Calu3 (cell line): ENCODE data around the gene COX20. TPM values are rescaled to one million over a fixed set of nuclear protein-coding genes. Genes with fewer than 3 reads are reported as not detected.

Experiments
- BruUV-seq: library from RNA; stranded (reverse); fragments of 400-500 nt; replicated peaks from 2 replicates; lab custom pipeline; 2021; lab: Mats Ljungman, UMichigan
- CTCF ChIA-PET: fragments of 300-600 bp; sonication (Branson Sonifier 250); formaldehyde crosslinking; loops from one replicate; lab custom pipeline; 2022; ENCODE audit warnings: antibody characterized with exemption; lab: Charles Lee
- DNase-seq: peaks from one replicate; pipeline ENCODE4 v3.0.0; 2022
- H3K27ac Mint-ChIP-seq: one replicate; pipeline ENCODE4 v1.8.0; 2022; ENCODE audit warnings: mixed read lengths; ENCODE audit not compliant: unreplicated experiment
- H3K27me3 Mint-ChIP-seq: one replicate; pipeline ENCODE4 v1.8.0; 2022; ENCODE audit warnings: mixed read lengths; ENCODE audit not compliant: unreplicated experiment
- H3K36me3 Mint-ChIP-seq: one replicate; pipeline ENCODE4 v1.8.0; 2022; ENCODE audit warnings: mild to moderate bottlenecking, moderate library complexity, mixed read lengths; ENCODE audit not compliant: insufficient read depth, unreplicated experiment
- H3K4me1 Mint-ChIP-seq: one replicate; pipeline ENCODE4 v1.8.0; 2022; ENCODE audit warnings: mild to moderate bottlenecking, low read depth, mixed read lengths; ENCODE audit not compliant: unreplicated experiment
- H3K4me3 Mint-ChIP-seq: one replicate; pipeline ENCODE4 v1.8.0; 2022; ENCODE audit warnings: mild to moderate bottlenecking, low read depth, moderate library complexity, mixed read lengths; ENCODE audit not compliant: unreplicated experiment
- H3K9me3 Mint-ChIP-seq: one replicate; pipeline ENCODE4 v1.8.0; 2022; ENCODE audit warnings: low read depth, mixed read lengths; ENCODE audit not compliant: unreplicated experiment
- CTCF ChIP-seq: fragments of 200-600 bp; IDR thresholded peaks from one replicate; pipeline ENCODE4 v1.8.0; 2022; ENCODE audit warnings: antibody characterized with exemption; ENCODE audit not compliant: unreplicated experiment
- intact Hi-C: fragments of 100-400 bp; cut with micrococcal nuclease; formaldehyde crosslinking; loops from one replicate; pipeline ENCODE4 v1.10.0; 2022; ENCODE audit not compliant: unreplicated experiment
- total RNA-seq: library from RNA; stranded (reverse); gene quantifications from 2 replicates; pipeline ENCODE4 v1.2.3, GENCODE V29; 2022

The COX20 gene
- total RNA-seq, 1 experiment from 2014 or later: 32.8 TPM

GRCh38 chr1:244850099-244850852 lies 14.8 kb downstream of the COX20 start:
- no peak overlapping the region for H3K4me3 Mint-ChIP-seq
- no peak for DNase-seq
- TF ChIP-seq CTCF: no peak
- intact Hi-C loops: no loop called here
- no TSS peak for BruUV-seq
- peak overlapping the region; percentile 66 for H3K27ac Mint-ChIP-seq
- H3K27me3 Mint-ChIP-seq: no peaks in the 10 kb centered on the region
- CTCF ChIA-PET: interaction anchor here (1.0 to 1.1 kb wide), 2 partner anchors 9 to 11 kb away, joined by 3 to 10 read pairs; no protein-coding TSS in a partner anchor
- peaks cover 94% of the 10 kb centered on the region for H3K36me3 Mint-ChIP-seq
- H3K9me3 Mint-ChIP-seq: no peaks in the 10 kb centered on the region
- H3K4me1 Mint-ChIP-seq: peaks cover 21% of the 10 kb centered on the region

GRCh38 chr1:244850896-244851295 lies 15.4 kb downstream of the COX20 start:
- no peak for TF ChIP-seq CTCF
- peaks cover 94% of the 10 kb centered on the region for H3K36me3 Mint-ChIP-seq
- no peaks in the 10 kb centered on the region for H3K27me3 Mint-ChIP-seq
- no peak overlapping the region for H3K27ac Mint-ChIP-seq
- intact Hi-C loops: no loop called here
- no TSS peak for BruUV-seq
- CTCF ChIA-PET: no interaction called here
- no peaks in the 10 kb centered on the region for H3K9me3 Mint-ChIP-seq
- H3K4me1 Mint-ChIP-seq: peaks cover 28% of the 10 kb centered on the region
- no peak for DNase-seq
- H3K4me3 Mint-ChIP-seq: no peak overlapping the region

DNA sequence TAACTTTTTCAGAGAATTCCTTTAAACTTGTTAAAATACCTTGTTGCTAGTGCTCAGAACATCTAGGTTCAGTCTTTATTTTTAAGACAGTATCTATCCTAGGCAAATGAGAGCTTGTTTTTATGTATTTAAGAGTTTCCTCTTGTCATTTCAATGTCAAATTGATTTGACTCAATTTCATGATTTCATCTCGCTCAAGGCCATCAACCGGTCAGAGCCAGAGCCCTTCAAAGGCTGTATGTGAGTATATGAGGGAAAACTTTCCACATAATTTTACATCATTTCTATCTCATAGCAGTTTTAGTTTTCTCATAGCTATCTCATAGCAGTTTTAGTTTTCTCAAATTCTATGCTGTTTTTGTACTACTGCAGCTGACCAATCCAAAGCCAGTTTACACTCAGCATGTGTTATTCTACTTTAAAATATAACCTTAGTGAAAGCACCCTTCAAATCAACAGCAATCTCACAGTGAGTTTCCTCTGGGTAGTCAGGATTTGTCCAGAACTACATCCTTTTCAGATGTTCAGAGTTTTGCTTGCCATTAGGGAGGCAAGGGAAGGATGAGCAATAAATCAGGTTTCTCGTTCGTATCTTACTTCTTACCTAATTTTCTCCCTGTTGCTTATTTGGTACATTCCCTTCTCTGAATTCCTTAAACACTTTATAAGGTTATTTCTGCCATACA lies 16.2 kb downstream of the COX20 start:
- BruUV-seq: no TSS peak
- no peak overlapping the region for H3K4me3 Mint-ChIP-seq
- no peak for DNase-seq
- intact Hi-C loops: no loop called here
- H3K27ac Mint-ChIP-seq: no peak overlapping the region
- H3K4me1 Mint-ChIP-seq: peaks cover 36% of the 10 kb centered on the region
- H3K36me3 Mint-ChIP-seq: peaks cover 94% of the 10 kb centered on the region
- no peaks in the 10 kb centered on the region for H3K9me3 Mint-ChIP-seq
- H3K27me3 Mint-ChIP-seq: no peaks in the 10 kb centered on the region
- CTCF ChIA-PET: no interaction called here
- no peak for TF ChIP-seq CTCF

- Mint-ChIP-seq H3K27ac (no peak overlapping the region), H3K27me3 (no peaks in the 10 kb centered on the region), H3K4me1 (peaks cover 38% of the 10 kb centered on the region), H3K4me3 (no peak overlapping the region), H3K36me3 (peaks cover 96% of the 10 kb centered on the region), H3K9me3 (no peaks in the 10 kb centered on the region)
- intact Hi-C loops: no loop called here
- DNase-seq: no peak
- TF ChIP-seq CTCF: no peak
- BruUV-seq: no TSS peak
- CTCF ChIA-PET: interaction anchor here (1.9 kb wide), 1 partner anchor 10 kb away, joined by 6 read pairs; no protein-coding TSS in a partner anchor
Measured at GRCh38 chr1:244852694-244853093, 17.2 kb downstream of the COX20 start.
